Esophagus muscularis mucosa (tissue), 4 donors: ENCODE data around the gene TMEM121B. TPM values are rescaled to one million over a fixed set of nuclear protein-coding genes. Genes with fewer than 3 reads are reported as not detected.

Experiments used
- DNase-seq: peaks from one replicate; pipeline ENCODE4 v3.0.0-alpha.2; 2017; ENCODE audit errors: extremely low spot score
- H3K27ac ChIP-seq, 4 donors: fragments of 200-600 bp; sonication (generic); replicated peaks in 1 of 4; 1 replicate in 3 of 4; 2 replicates in 1 of 4; pipeline ENCODE4 v1.5.1; 2016 to 2019; ENCODE audit warnings: mild to moderate bottlenecking in 1 of 4
- H3K27me3 ChIP-seq, 4 donors: fragments of 200-600 bp; sonication (generic); one replicate each; pipeline versions ENCODE4 v1.5.1 to v1.6.0; 2016 to 2019
- H3K36me3 ChIP-seq, 4 donors: fragments of 200-600 bp; sonication (generic); one replicate each; pipeline ENCODE4 v1.5.1; 2016 to 2019
- H3K4me1 ChIP-seq, 4 donors: fragments of 200-600 bp; sonication (generic); one replicate each; pipeline ENCODE4 v1.5.1; 2016 to 2019
- H3K4me3 ChIP-seq, 4 donors: fragments of 200-600 bp; sonication (generic); 1 replicate in 2 of 4; 2 replicates in 2 of 4; pipeline ENCODE4 v1.5.1; 2016 to 2019; ENCODE audit warnings: mild to moderate bottlenecking in 4 of 4, moderate library complexity in 1 of 4
- H3K9me3 ChIP-seq, 4 donors: fragments of 200-600 bp; sonication (generic); 1 replicate in 3 of 4; 2 replicates in 1 of 4; pipeline ENCODE4 v1.5.1; 2016 to 2019
- CTCF ChIP-seq, 3 experiments: fragments of 200-600 bp in 2 of 3; fragments of 450-650 bp in 1 of 3; sonication (generic) in 2 of 3; IDR thresholded peaks; one replicate each; pipeline ENCODE4 v1.5.1; 2017 to 2019; ENCODE audit warnings: antibody characterized with exemption in 3 of 3, mild to moderate bottlenecking in 2 of 3, moderate library complexity in 1 of 3
- EP300 ChIP-seq: sonication (generic); formaldehyde crosslinking; IDR thresholded peaks from one replicate; pipeline ENCODE4 v1.6.1; 2017; ENCODE audit warnings: antibody characterized with exemption
- POLR2A ChIP-seq: fragments of 450-650 bp; IDR thresholded peaks from one replicate; pipeline ENCODE4 v1.6.1; 2017; ENCODE audit warnings: antibody characterized with exemption, moderate library complexity, mild to moderate bottlenecking, low read depth
- POLR2AphosphoS5 ChIP-seq, 2 donors: sonication (generic); formaldehyde crosslinking; IDR thresholded peaks; one replicate each; pipeline ENCODE4 v1.6.1; 2017; ENCODE audit warnings: antibody characterized with exemption in 2 of 2
- WGBS: methylation state at CpG from one replicate; pipeline ENCODE4 v1.1.5; 2018; 5-methylcytosine and 5-hydroxymethylcytosine counted together
- intact Hi-C: fragments of 100-400 bp; cut with DNase I; formaldehyde crosslinking; loops from one replicate; pipeline ENCODE4 v1.15.1; 2023
- total RNA-seq, 4 donors: library from RNA; depleted of rRNA; stranded (reverse); fragments of >200 nt; gene quantifications; one replicate each; pipeline versions ENCODE4 v1.1.0 to v1.2.1, GENCODE V29; 2016

TMEM121B gene
- total RNA-seq, 4 donors from 2014 or later = 0.32 to 0.50 (median 0.41) TPM

GRCh38 chr22:17116572-17117330 lies 4.4 kb downstream of the TMEM121B start:
- Histone ChIP-seq H3K36me3 (no peaks in the 10 kb centered on the region), H3K9me3 (no peaks in the 10 kb centered on the region), H3K4me3 (no peak overlapping the region), H3K4me1 (peaks cover 5 to 25% (median 16%) of the 10 kb centered on the region in 4 donors), H3K27ac (no peak overlapping the region), H3K27me3 (peaks cover 2 to 55% (median 19%) of the 10 kb centered on the region in 4 donors)
- intact Hi-C loops = no loop called here
- TF ChIP-seq POLR2A (no peak), CTCF (IDR thresholded peaks at IDR 0.05) (no peak), EP300 (no peak), POLR2AphosphoS5 (IDR thresholded peaks at IDR 0.05) (no peak)
- WGBS = 60% methylated on average over 5 of the region's 6 CpGs
- no peak for DNase-seq

- H3K4me1 ChIP-seq = peaks cover 0 to 18% (median 9%) of the 10 kb centered on the region in 4 donors
- no peak overlapping the region for H3K4me3 ChIP-seq
- no peak overlapping the region for H3K27ac ChIP-seq
- peaks cover 0 to 48% (median 12%) of the 10 kb centered on the region in 4 donors for H3K27me3 ChIP-seq
- intact Hi-C loops = no loop called here
- TF ChIP-seq POLR2AphosphoS5 (IDR thresholded peaks at IDR 0.05) = no peak
- TF ChIP-seq CTCF (IDR thresholded peaks at IDR 0.05) = no peak
- no peak for TF ChIP-seq POLR2A
- no peak for TF ChIP-seq EP300
- H3K9me3 ChIP-seq = no peaks in the 10 kb centered on the region
- no peak for DNase-seq
- no peaks in the 10 kb centered on the region for H3K36me3 ChIP-seq
- WGBS = 61% methylated on average over 5 of the region's 5 CpGs
Measured at GRCh38 chr22:17115945-17116565, 5.1 kb downstream of the TMEM121B start.

GRCh38 chr22:17115236-17115635 lies 5.9 kb downstream of the TMEM121B start:
- intact Hi-C loops = no loop called here

GRCh38 chr22:17114898-17115235 lies 6.3 kb downstream of the TMEM121B start:
- peaks cover 0 to 8% (median 3%) of the 10 kb centered on the region in 4 donors for H3K4me1 ChIP-seq
- WGBS = 85% methylated on average over 9 of the region's 9 CpGs
- TF ChIP-seq EP300 (no peak), CTCF (IDR thresholded peaks at IDR 0.05) (no peak), POLR2A (no peak), POLR2AphosphoS5 (IDR thresholded peaks at IDR 0.05) (no peak)
- peaks cover 0 to 4% (median 2%) of the 10 kb centered on the region in 4 donors for H3K36me3 ChIP-seq
- no peak for DNase-seq
- no peaks in the 10 kb centered on the region for H3K9me3 ChIP-seq
- intact Hi-C loops = no loop called here
- peaks cover 0 to 36% (median 9%) of the 10 kb centered on the region in 4 donors for H3K27me3 ChIP-seq
- H3K4me3 ChIP-seq = no peak overlapping the region
- H3K27ac ChIP-seq = no peak overlapping the region

More at GRCh38 chr22:17115236-17115635, 5.9 kb downstream of the TMEM121B start:
- DNase-seq = no peak
- TF ChIP-seq CTCF (IDR thresholded peaks at IDR 0.05) = no peak
- no peak for TF ChIP-seq POLR2AphosphoS5 (IDR thresholded peaks at IDR 0.05)
- no peak for TF ChIP-seq EP300
- TF ChIP-seq POLR2A = no peak
- peaks cover 0 to 39% (median 9%) of the 10 kb centered on the region in 4 donors for H3K27me3 ChIP-seq
- H3K36me3 ChIP-seq = no peaks in the 10 kb centered on the region
- 35% methylated on average over 4 of the region's 4 CpGs for WGBS
- no peak overlapping the region for H3K4me3 ChIP-seq
- no peaks in the 10 kb centered on the region for H3K9me3 ChIP-seq
- H3K27ac ChIP-seq = no peak overlapping the region
- peaks cover 0 to 10% (median 4%) of the 10 kb centered on the region in 4 donors for H3K4me1 ChIP-seq
